Neural cell (in vitro differentiated cells): ENCODE results near the gene TMEM43. TPM values are rescaled to one million over a fixed set of nuclear protein-coding genes. Genes with fewer than 3 reads are reported as not detected.

Experiments
- H2AFZ ChIP-seq: fragments of 200-600, 300-800 bp; sonication (generic), shearing (Covaris generic); 2 replicates; pipeline ENCODE4 v1.6.0; 2014; ENCODE audit warnings: low read depth, mild to moderate bottlenecking, antibody characterized with exemption, low read length, moderate library complexity
- H3F3A ChIP-seq: fragments of 200-600 bp; shearing (Covaris generic); 2 replicates; pipeline ENCODE4 v1.6.1; 2016; ENCODE audit warnings: mild to moderate bottlenecking, moderate library complexity, mixed read lengths, antibody characterized with exemption, low read length; ENCODE audit not compliant: insufficient read depth, poor library complexity, severe bottlenecking
- H3K27ac ChIP-seq: fragments of 200-600, 300-800 bp; sonication (generic), shearing (Covaris generic); 2 replicates; pipeline ENCODE4 v1.5.1; 2014; ENCODE audit warnings: mild to moderate bottlenecking, low read length, moderate library complexity
- H3K27me3 ChIP-seq: fragments of 300-800, 200-600 bp; sonication (generic), shearing (Covaris generic); 2 replicates; pipeline ENCODE4 v1.6.0; 2014; ENCODE audit warnings: mild to moderate bottlenecking, low read depth, low read length, moderate library complexity; ENCODE audit not compliant: insufficient read depth
- H3K36me3 ChIP-seq: fragments of 300-800, 200-600 bp; sonication (generic), shearing (Covaris generic); 2 replicates; pipeline ENCODE4 v1.5.1; 2014; ENCODE audit warnings: mild to moderate bottlenecking, antibody characterized with exemption, low read length, moderate library complexity; ENCODE audit not compliant: insufficient read depth
- H3K4me2 ChIP-seq: fragments of 300-800, 200-600 bp; sonication (generic), shearing (Covaris generic); 2 replicates; pipeline ENCODE4 v1.6.0; 2014; ENCODE audit warnings: mild to moderate bottlenecking, low read length
- H3K4me3 ChIP-seq: fragments of 300-800, 200-600 bp; sonication (generic), shearing (Covaris generic); 2 replicates; pipeline ENCODE4 v1.5.1; 2014; ENCODE audit warnings: mild to moderate bottlenecking, low read length, moderate library complexity
- H3K79me2 ChIP-seq: fragments of 200-600 bp; shearing (Covaris generic); replicated peaks from 2 replicates; pipeline ENCODE4 v1.6.0; 2014; ENCODE audit warnings: mild to moderate bottlenecking, low read length, moderate library complexity; ENCODE audit not compliant: insufficient read depth
- H3K9ac ChIP-seq: fragments of 300-800, 200-600 bp; sonication (generic), shearing (Covaris generic); 2 replicates; pipeline ENCODE4 v1.6.1; 2016; ENCODE audit warnings: mild to moderate bottlenecking, low read length, mixed read lengths
- H3K9me2 ChIP-seq: fragments of 200-600 bp; shearing (Covaris generic); 2 replicates; pipeline ENCODE4 v1.6.1; 2016; ENCODE audit warnings: mild to moderate bottlenecking, low read length, mixed read lengths; ENCODE audit not compliant: insufficient read depth
- H3K9me3 ChIP-seq: fragments of 200-600, 300-800 bp; sonication (generic), shearing (Covaris generic); 2 replicates; pipeline ENCODE4 v1.6.1; 2016; ENCODE audit warnings: mild to moderate bottlenecking, mixed run types, low read length, moderate library complexity, mixed read lengths
- H4K20me1 ChIP-seq: fragments of 200-600 bp; shearing (Covaris generic); 2 replicates; pipeline ENCODE4 v1.6.1; 2016; ENCODE audit warnings: mild to moderate bottlenecking, mixed run types; ENCODE audit not compliant: insufficient read depth
- EP300 ChIP-seq: fragments of 450-650 bp; conservative IDR thresholded peaks from 2 replicates; pipeline ENCODE4 v1.6.1; 2014; ENCODE audit warnings: antibody characterized with exemption, mild to moderate bottlenecking, moderate library complexity; ENCODE audit not compliant: poor library complexity, severe bottlenecking
- EZH2 ChIP-seq: fragments of 200-600, 300-800 bp; shearing (Covaris generic), sonication (generic); IDR thresholded peaks from 2 replicates; pipeline ENCODE4 v1.6.1; 2014; ENCODE audit warnings: antibody characterized with exemption, low read length, borderline replicate concordance, mild to moderate bottlenecking; ENCODE audit not compliant: insufficient read depth, poor library complexity, severe bottlenecking
- MXI1 ChIP-seq: fragments of 450-650 bp; conservative IDR thresholded peaks from 2 replicates; pipeline ENCODE4 v1.6.1; 2014; ENCODE audit warnings: antibody characterized with exemption, mild to moderate bottlenecking; ENCODE audit not compliant: poor library complexity, severe bottlenecking
- POLR2AphosphoS5 ChIP-seq: IDR thresholded peaks from 2 replicates; pipeline ENCODE4 v1.6.1; 2012
- RAD21 ChIP-seq: fragments of 450-650 bp; conservative IDR thresholded peaks from 2 replicates; pipeline ENCODE4 v1.6.1; 2014; ENCODE audit warnings: antibody characterized with exemption, mild to moderate bottlenecking, moderate library complexity
- SMC3 ChIP-seq: fragments of 450-650 bp; conservative IDR thresholded peaks from 2 replicates; pipeline ENCODE4 v1.6.1; 2014; ENCODE audit warnings: antibody characterized with exemption, mild to moderate bottlenecking, moderate library complexity; ENCODE audit not compliant: poor library complexity
- TAF1 ChIP-seq: IDR thresholded peaks from 2 replicates; pipeline ENCODE4 v1.6.1; 2012; ENCODE audit warnings: low read depth
- polyA plus RNA-seq: library from polyadenylated mRNA; depleted of rRNA; stranded (reverse); fragments of >200 nt; gene quantifications from 2 replicates; pipeline ENCODE4 v1.2.3, GENCODE V29; 2014
- TF ChIP-seq, protein P1 (sequence below): fragments of 450-650 bp; IDR thresholded peaks from 2 replicates; pipeline ENCODE4 v1.5.1; 2014; ENCODE audit warnings: antibody characterized with exemption, mild to moderate bottlenecking, moderate library complexity; ENCODE audit not compliant: poor library complexity, severe bottlenecking
- TF ChIP-seq, protein P2 (sequence below): IDR thresholded peaks from 2 replicates; pipeline ENCODE4 v1.6.1; 2012; ENCODE audit warnings: borderline replicate concordance

Gene TMEM43
- polyA plus RNA-seq, 1 donor from 2014 or later: 61.3 TPM

DNA sequence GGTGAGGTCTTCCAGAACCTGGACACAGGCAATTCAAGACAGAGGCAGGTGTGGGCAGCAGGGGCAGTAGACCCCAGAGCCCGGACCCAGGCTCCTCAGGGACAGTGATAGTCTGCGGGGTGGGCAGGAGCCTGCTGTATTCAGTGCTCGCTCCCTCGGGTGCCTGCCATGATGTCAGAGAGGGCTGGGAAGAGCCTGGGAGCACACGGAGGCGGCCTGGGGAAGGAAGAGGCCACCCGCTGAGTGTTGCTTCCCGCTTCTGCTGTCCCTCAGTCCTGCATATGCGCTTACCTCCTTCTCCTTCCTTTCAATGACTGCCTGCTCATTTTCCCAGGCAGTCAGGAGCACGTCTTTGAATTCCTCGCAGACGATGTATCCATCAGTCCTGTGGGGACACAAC, 22.8 kb downstream of the TMEM43 start:
- Histone ChIP-seq H3K27ac (no peak overlapping the region), H3K4me3 (no peak overlapping the region), H2AFZ (no peak overlapping the region), H4K20me1 (no peaks in the 10 kb centered on the region), H3K9me2 (no peaks in the 10 kb centered on the region), H3K27me3 (no peaks in the 10 kb centered on the region), H3F3A (no peaks in the 10 kb centered on the region), H3K36me3 (peaks cover 14% of the 10 kb centered on the region), H3K9me3 (no peaks in the 10 kb centered on the region), H3K9ac (no peak overlapping the region), H3K4me2 (no peak overlapping the region), H3K79me2 (no peaks in the 10 kb centered on the region)
- TF ChIP-seq SMC3 (no peak), TAF1 (no peak), EP300 (no peak), MXI1 (no peak), RAD21 (no peak), POLR2AphosphoS5 (no peak), EZH2 (no peak)
- TF ChIP-seq, protein P1, sequence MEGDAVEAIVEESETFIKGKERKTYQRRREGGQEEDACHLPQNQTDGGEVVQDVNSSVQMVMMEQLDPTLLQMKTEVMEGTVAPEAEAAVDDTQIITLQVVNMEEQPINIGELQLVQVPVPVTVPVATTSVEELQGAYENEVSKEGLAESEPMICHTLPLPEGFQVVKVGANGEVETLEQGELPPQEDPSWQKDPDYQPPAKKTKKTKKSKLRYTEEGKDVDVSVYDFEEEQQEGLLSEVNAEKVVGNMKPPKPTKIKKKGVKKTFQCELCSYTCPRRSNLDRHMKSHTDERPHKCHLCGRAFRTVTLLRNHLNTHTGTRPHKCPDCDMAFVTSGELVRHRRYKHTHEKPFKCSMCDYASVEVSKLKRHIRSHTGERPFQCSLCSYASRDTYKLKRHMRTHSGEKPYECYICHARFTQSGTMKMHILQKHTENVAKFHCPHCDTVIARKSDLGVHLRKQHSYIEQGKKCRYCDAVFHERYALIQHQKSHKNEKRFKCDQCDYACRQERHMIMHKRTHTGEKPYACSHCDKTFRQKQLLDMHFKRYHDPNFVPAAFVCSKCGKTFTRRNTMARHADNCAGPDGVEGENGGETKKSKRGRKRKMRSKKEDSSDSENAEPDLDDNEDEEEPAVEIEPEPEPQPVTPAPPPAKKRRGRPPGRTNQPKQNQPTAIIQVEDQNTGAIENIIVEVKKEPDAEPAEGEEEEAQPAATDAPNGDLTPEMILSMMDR: no peak
- TF ChIP-seq, protein P2, sequence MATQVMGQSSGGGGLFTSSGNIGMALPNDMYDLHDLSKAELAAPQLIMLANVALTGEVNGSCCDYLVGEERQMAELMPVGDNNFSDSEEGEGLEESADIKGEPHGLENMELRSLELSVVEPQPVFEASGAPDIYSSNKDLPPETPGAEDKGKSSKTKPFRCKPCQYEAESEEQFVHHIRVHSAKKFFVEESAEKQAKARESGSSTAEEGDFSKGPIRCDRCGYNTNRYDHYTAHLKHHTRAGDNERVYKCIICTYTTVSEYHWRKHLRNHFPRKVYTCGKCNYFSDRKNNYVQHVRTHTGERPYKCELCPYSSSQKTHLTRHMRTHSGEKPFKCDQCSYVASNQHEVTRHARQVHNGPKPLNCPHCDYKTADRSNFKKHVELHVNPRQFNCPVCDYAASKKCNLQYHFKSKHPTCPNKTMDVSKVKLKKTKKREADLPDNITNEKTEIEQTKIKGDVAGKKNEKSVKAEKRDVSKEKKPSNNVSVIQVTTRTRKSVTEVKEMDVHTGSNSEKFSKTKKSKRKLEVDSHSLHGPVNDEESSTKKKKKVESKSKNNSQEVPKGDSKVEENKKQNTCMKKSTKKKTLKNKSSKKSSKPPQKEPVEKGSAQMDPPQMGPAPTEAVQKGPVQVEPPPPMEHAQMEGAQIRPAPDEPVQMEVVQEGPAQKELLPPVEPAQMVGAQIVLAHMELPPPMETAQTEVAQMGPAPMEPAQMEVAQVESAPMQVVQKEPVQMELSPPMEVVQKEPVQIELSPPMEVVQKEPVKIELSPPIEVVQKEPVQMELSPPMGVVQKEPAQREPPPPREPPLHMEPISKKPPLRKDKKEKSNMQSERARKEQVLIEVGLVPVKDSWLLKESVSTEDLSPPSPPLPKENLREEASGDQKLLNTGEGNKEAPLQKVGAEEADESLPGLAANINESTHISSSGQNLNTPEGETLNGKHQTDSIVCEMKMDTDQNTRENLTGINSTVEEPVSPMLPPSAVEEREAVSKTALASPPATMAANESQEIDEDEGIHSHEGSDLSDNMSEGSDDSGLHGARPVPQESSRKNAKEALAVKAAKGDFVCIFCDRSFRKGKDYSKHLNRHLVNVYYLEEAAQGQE: no peak

DNA sequence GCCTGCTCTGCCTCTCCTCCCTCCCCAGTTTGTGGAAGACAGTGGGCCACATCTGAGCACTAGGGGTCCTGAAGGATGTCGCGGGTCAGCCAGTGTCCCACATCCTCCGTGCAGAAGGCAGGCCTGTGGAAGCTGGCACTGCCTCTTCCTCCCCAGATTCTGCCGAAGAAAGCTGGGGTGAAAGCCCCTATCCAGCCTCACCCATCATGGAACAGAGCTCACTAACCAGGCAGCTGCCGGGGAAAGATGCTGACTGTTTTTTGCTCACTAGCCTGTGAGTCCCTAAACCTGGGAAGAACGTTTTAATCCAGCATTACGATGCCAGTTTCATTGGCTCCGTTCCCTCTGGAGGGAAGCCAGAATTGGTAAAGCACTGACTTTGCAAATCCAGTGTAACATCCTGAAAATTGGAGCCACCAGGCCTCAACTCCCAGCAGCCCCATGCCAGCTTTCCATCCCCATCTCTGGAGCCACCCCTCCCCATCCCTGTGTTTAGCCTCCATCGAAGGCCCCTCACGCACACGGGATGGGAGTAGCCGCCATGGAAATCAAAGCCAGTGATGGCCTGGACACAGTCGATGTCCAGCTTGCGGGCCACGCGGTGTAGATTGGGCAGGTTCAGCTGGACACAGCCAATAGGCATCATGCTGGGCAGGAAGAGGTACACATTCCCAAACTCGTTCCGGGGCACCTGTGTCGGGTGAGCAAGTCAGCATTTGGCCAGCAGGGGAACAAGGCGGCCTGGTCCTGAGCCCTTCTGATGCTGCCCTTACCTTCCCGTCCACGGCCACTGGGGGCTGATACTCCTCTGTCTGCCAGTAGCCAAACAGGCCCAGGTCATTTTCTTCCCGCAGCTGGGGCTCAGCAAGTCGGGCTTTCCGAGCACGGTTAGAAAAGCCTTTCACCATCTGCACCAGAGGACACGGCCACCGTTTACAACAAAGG, 23.5 kb downstream of the TMEM43 start:
- H4K20me1 ChIP-seq: no peaks in the 10 kb centered on the region
- no peaks in the 10 kb centered on the region for H3K9me3 ChIP-seq
- H3K9me2 ChIP-seq: no peaks in the 10 kb centered on the region
- no peaks in the 10 kb centered on the region for H3K27me3 ChIP-seq
- TF ChIP-seq TAF1: no peak
- TF ChIP-seq SMC3: no peak
- TF ChIP-seq, protein P1: no peak
- no peak overlapping the region for H2AFZ ChIP-seq
- H3K4me3 ChIP-seq: no peak overlapping the region
- H3K9ac ChIP-seq: no peak overlapping the region
- no peaks in the 10 kb centered on the region for H3K79me2 ChIP-seq
- H3K27ac ChIP-seq: no peak overlapping the region
- H3F3A ChIP-seq: no peaks in the 10 kb centered on the region
- H3K4me2 ChIP-seq: no peak overlapping the region
- H3K36me3 ChIP-seq: peaks cover 14% of the 10 kb centered on the region
